Testis (tissue), 3 donors: Measurements from ENCODE around the gene LUC7L3. TPM values are rescaled to one million over a fixed set of nuclear protein-coding genes. Genes with fewer than 3 reads are reported as not detected.

ENCODE experiments used
- DNase-seq: peaks from one replicate; pipeline ENCODE4 v3.0.0-alpha.2; 2019
- H3K27ac ChIP-seq, 2 donors: fragments of 200-600 bp; sonication (generic); one replicate each; pipeline ENCODE4 v1.5.1; 2019
- H3K27me3 ChIP-seq: fragments of 200-600 bp; sonication (generic); one replicate; pipeline ENCODE4 v1.5.1; 2019
- H3K36me3 ChIP-seq: fragments of 200-600 bp; sonication (generic); one replicate; pipeline ENCODE4 v1.5.1; 2017; ENCODE audit warnings: low read depth; ENCODE audit errors: missing control alignments
- H3K4me1 ChIP-seq: fragments of 200-600 bp; sonication (generic); one replicate; pipeline ENCODE4 v1.5.1; 2019
- H3K4me3 ChIP-seq, 2 donors: fragments of 200-600 bp; sonication (generic); one replicate each; pipeline ENCODE4 v1.5.1; 2017 to 2019
- H3K9me3 ChIP-seq: fragments of 200-600 bp; sonication (generic); one replicate; pipeline ENCODE4 v1.5.1; 2017
- CTCF ChIP-seq, 3 experiments: fragments of 450-650 bp in 2 of 3; fragments of 200-600 bp in 1 of 3; sonication (generic) in 1 of 3; IDR thresholded peaks; one replicate each; pipeline ENCODE4 v1.5.1; 2016 to 2019; ENCODE audit warnings: antibody characterized with exemption in 3 of 3, mild to moderate bottlenecking in 2 of 3, moderate library complexity in 1 of 3
- POLR2A ChIP-seq: fragments of 450-650 bp; IDR thresholded peaks from one replicate; pipeline ENCODE4 v1.6.1; 2017; ENCODE audit warnings: antibody characterized with exemption, mild to moderate bottlenecking, moderate library complexity
- WGBS, 2 donors: methylation state at CpG; one replicate each; pipeline ENCODE4 v1.1.5; 2018; 5-methylcytosine and 5-hydroxymethylcytosine counted together
- intact Hi-C: fragments of 100-400 bp; cut with DNase I; formaldehyde crosslinking; loops from one replicate; pipeline ENCODE4 v1.15.1; 2023; ENCODE audit warnings: low total_unique reads
- polyA plus RNA-seq: library from polyadenylated mRNA; stranded (reverse); fragments of 350-450 nt; fragmentation: Illumina TruSeq; extraction: RNeasy Lipid Tissue Mini Kit (QIAGEN cat#74804); gene quantifications from one replicate; pipeline ENCODE4 v1.2.3, GENCODE V29; 2014; ENCODE audit warnings: low read depth, low replicate concordance; ENCODE audit not compliant: insufficient read depth
- total RNA-seq, 2 donors: library from RNA; depleted of rRNA; stranded (reverse); fragments of >200 nt; gene quantifications; one replicate each; pipeline ENCODE4 v1.2.3, GENCODE V29; 2016

LUC7L3 gene
- total and polyA plus RNA-seq, 3 donors from 2014 or later, result 37.4 to 160 (median 115) TPM

GRCh38 chr17:50764734-50765149 lies 45.3 kb downstream of the LUC7L3 start:
- no peak for DNase-seq
- no peak overlapping the region for H3K4me3 ChIP-seq
- 79 to 80% methylated on average over 2 of the region's 2 CpGs for WGBS, 2 donors
- H3K27ac ChIP-seq, result no peak overlapping the region
- no peaks in the 10 kb centered on the region for H3K36me3 ChIP-seq
- no peaks in the 10 kb centered on the region for H3K27me3 ChIP-seq
- no peaks in the 10 kb centered on the region for H3K9me3 ChIP-seq
- H3K4me1 ChIP-seq, result no peaks in the 10 kb centered on the region
- intact Hi-C loops, result no loop called here
- TF ChIP-seq CTCF (IDR thresholded peaks at IDR 0.05) (no peak), POLR2A (no peak)

- DNase-seq, result no peak
- no peak for TF ChIP-seq POLR2A
- TF ChIP-seq CTCF (IDR thresholded peaks at IDR 0.05), result no peak
- no peak overlapping the region for H3K27ac ChIP-seq
- 50 to 75% methylated on average over 6 to 9 of the region's 9 CpGs for WGBS, 2 donors
- no peaks in the 10 kb centered on the region for H3K4me1 ChIP-seq
- H3K4me3 ChIP-seq, result no peak overlapping the region
- H3K27me3 ChIP-seq, result no peaks in the 10 kb centered on the region
- H3K36me3 ChIP-seq, result no peaks in the 10 kb centered on the region
- H3K9me3 ChIP-seq, result no peaks in the 10 kb centered on the region
- intact Hi-C loops, result no loop called here
Measured at GRCh38 chr17:50765454-50766221, 46.2 kb downstream of the LUC7L3 start.

GRCh38 chr17:50766222-50767023 lies 47.0 kb downstream of the LUC7L3 start:
- Histone ChIP-seq H3K4me3 (no peak overlapping the region), H3K36me3 (no peaks in the 10 kb centered on the region), H3K27ac (no peak overlapping the region), H3K27me3 (no peaks in the 10 kb centered on the region), H3K9me3 (no peaks in the 10 kb centered on the region), H3K4me1 (no peaks in the 10 kb centered on the region)
- TF ChIP-seq POLR2A (no peak), CTCF (IDR thresholded peaks at IDR 0.05) (no peak)
- no peak for DNase-seq
- 88 to 95% methylated on average over 10 of the region's 10 CpGs for whole genome bisulfite sequencing, 2 donors
- intact Hi-C loops, result no loop called here

GRCh38 chr17:50767030-50767429 lies 47.6 kb downstream of the LUC7L3 start:
- Histone ChIP-seq H3K36me3 (no peaks in the 10 kb centered on the region), H3K4me1 (no peaks in the 10 kb centered on the region), H3K27me3 (no peaks in the 10 kb centered on the region), H3K27ac (no peak overlapping the region), H3K4me3 (no peak overlapping the region), H3K9me3 (no peaks in the 10 kb centered on the region)
- TF ChIP-seq CTCF (IDR thresholded peaks at IDR 0.05) (no peak), POLR2A (no peak)
- 81 to 86% methylated on average over 7 of the region's 7 CpGs for WGBS, 2 donors
- intact Hi-C loops, result no loop called here
- no peak for DNase-seq
